Measurements from ENCODE around the gene FOXD4.
"Not testable (repeated sequence)": the region's sequence is repeated elsewhere in the genome, so short reads cannot be mapped to it uniquely, and the experiment has no call there.

DNA sequence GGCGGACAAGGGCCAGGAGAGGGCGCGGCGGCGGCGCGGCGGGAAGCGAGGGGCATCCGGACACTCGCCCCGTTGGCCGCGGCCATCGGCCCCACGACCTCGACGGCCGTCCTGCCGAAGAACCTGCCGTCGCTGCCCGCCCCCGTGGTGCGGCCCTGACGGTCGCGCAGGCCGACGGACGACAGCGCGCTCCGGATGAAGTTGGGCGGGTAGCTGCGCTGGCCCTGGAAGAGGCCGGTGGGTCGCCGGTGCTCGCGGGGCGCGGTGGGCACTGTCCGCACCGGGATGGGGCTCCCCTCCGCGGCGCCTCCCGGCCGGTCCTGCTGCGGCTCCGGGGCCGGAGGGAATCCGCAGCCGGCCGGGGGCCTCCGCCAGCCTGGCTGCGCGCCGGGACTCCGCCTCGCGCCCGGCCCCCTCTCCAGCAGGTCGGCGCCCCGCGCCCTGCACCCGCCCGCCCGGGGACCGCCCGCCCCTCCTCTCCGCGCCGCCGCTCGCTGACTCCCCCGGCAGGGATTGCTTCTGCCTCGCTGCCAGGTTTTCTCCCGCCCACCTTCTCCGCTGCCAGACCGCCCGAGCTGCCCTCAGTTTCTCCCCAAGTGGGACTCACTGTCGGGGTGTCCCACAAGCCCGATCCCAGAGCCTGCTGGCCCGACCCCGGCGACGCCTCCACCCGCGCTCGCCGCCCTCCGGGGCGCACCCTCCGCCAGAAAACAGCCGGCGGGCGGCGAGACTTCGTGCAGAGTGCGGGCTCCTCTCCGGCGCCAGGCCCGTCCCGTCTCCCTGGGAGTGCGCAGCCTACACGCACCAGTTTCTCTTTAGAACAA is 44.9 kb downstream of the FOXD4 start:
- TF ChIP-seq, protein P1, sequence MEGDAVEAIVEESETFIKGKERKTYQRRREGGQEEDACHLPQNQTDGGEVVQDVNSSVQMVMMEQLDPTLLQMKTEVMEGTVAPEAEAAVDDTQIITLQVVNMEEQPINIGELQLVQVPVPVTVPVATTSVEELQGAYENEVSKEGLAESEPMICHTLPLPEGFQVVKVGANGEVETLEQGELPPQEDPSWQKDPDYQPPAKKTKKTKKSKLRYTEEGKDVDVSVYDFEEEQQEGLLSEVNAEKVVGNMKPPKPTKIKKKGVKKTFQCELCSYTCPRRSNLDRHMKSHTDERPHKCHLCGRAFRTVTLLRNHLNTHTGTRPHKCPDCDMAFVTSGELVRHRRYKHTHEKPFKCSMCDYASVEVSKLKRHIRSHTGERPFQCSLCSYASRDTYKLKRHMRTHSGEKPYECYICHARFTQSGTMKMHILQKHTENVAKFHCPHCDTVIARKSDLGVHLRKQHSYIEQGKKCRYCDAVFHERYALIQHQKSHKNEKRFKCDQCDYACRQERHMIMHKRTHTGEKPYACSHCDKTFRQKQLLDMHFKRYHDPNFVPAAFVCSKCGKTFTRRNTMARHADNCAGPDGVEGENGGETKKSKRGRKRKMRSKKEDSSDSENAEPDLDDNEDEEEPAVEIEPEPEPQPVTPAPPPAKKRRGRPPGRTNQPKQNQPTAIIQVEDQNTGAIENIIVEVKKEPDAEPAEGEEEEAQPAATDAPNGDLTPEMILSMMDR (IDR thresholded peaks at IDR 0.05): not testable (repeated sequence)
- TF ChIP-seq EZH2 (IDR thresholded peaks at IDR 0.05): peak; percentile 80
